HCT116 (cell line): ENCODE measurements around the gene RTN1. TPM values are rescaled to one million over a fixed set of nuclear protein-coding genes. Genes with fewer than 3 reads are reported as not detected.

ENCODE experiments used
- ATAC-seq: fragments of 200-7000 bp; cut with Tn5 transposase; 2 replicates; pipeline ENCODE4 v1.9.1; 2020; ENCODE audit warnings: mild to moderate bottlenecking, moderate library complexity
- BruUV-seq: library from RNA; stranded (reverse); fragments of 400-500 nt; replicated peaks from 2 replicates; lab custom pipeline; 2021; lab: Mats Ljungman, UMichigan
- CTCF ChIA-PET: fragments of 300-600 bp; sonication (Branson Sonifier 250); formaldehyde crosslinking; loops from one replicate; lab custom pipeline; 2021; ENCODE audit warnings: antibody characterized with exemption; lab: Charles Lee
- POLR2A ChIA-PET: fragments of 300-600, 350-600 bp; sonication (Branson Sonifier 250); formaldehyde crosslinking; loops from one replicate; lab custom pipeline; 2021; ENCODE audit warnings: antibody characterized with exemption; lab: Charles Lee
- RAD21 ChIA-PET, 2 experiments: fragments of 300-600 bp; sonication (Branson Sonifier 250); formaldehyde crosslinking; loops; one replicate each; lab custom pipeline; 2023; ENCODE audit warnings: low total read pairs in 2 of 2; ENCODE audit not compliant: uncharacterized antibody in 2 of 2, unreplicated experiment in 2 of 2, low non-redundant PET in 1 of 2; lab: Charles Lee
- DNase-seq: peaks from one replicate; pipeline ENCODE4 v3.0.0-alpha.2; 2010; ENCODE audit warnings: low read depth, low spot score
- H2AFZ ChIP-seq: fragments of 200-600 bp; shearing (Covaris generic), sonication (generic); 2 replicates; pipeline ENCODE4 v1.6.1; 2017; ENCODE audit warnings: low read depth, mixed run types, mixed read lengths, antibody characterized with exemption, low read length; ENCODE audit not compliant: poor library complexity, severe bottlenecking
- H3K27ac ChIP-seq: 2 replicates; pipeline ENCODE4 v1.5.1; 2012; ENCODE audit warnings: low read depth, low read length
- H3K27me3 ChIP-seq: fragments of 200-600 bp; sonication (generic); 2 replicates; pipeline ENCODE4 v1.6.1; 2016; ENCODE audit warnings: mixed run types, low read length, mixed read lengths; ENCODE audit not compliant: insufficient read depth
- H3K36me3 ChIP-seq, 2 experiments: fragments of 200-500 bp in 1 of 2; fragments of 200-600 bp in 1 of 2; sonication (Bioruptor generic) in 1 of 2; sonication (generic) in 1 of 2; 2 replicates each; pipeline versions ENCODE4 v1.5.1 to v1.6.1; 2014 to 2016; ENCODE audit warnings: low read length in 2 of 2, inconsistent platforms in 1 of 2, mixed read lengths in 1 of 2, mixed run types in 1 of 2; ENCODE audit not compliant: insufficient read depth in 2 of 2, control insufficient read depth in 1 of 2
- H3K4me1 ChIP-seq, 2 experiments: fragments of 200-600 bp in 1 of 2; sonication (generic) in 1 of 2; 2 replicates each; pipeline versions ENCODE4 v1.5.1 to v1.6.1; 2012 to 2017; ENCODE audit warnings: low read length in 2 of 2, inconsistent platforms in 1 of 2, mild to moderate bottlenecking in 1 of 2, mixed read lengths in 1 of 2, mixed run types in 1 of 2, moderate library complexity in 1 of 2; ENCODE audit not compliant: insufficient read depth in 2 of 2, control insufficient read depth in 1 of 2
- H3K4me2 ChIP-seq: fragments of 200-600 bp; sonication (generic); 2 replicates; pipeline ENCODE4 v1.6.1; 2017; ENCODE audit warnings: mixed run types, low read length, mixed read lengths
- H3K4me3 ChIP-seq, 2 experiments: fragments of 200-600 bp in 1 of 2; sonication (generic) in 1 of 2; replicated peaks in 1 of 2; 2 replicates each; pipeline ENCODE4 v1.5.1; 2011 to 2016; ENCODE audit warnings: low read length in 2 of 2, control low read depth in 1 of 2, low read depth in 1 of 2, mild to moderate bottlenecking in 1 of 2, mixed read lengths in 1 of 2, mixed run types in 1 of 2
- H3K79me2 ChIP-seq: fragments of 200-600 bp; sonication (generic); 2 replicates; pipeline ENCODE4 v1.6.1; 2017; ENCODE audit warnings: mild to moderate bottlenecking, mixed run types, low read length, moderate library complexity, mixed read lengths; ENCODE audit not compliant: insufficient read depth
- H3K9ac ChIP-seq: fragments of 200-600 bp; sonication (generic); 2 replicates; pipeline ENCODE4 v1.6.1; 2016; ENCODE audit warnings: low read length, mixed read lengths
- H3K9me2 ChIP-seq: fragments of 200-600 bp; sonication (generic), shearing (Covaris generic); 2 replicates; pipeline ENCODE4 v1.6.1; 2017; ENCODE audit warnings: mixed run types, mild to moderate bottlenecking, moderate library complexity; ENCODE audit not compliant: insufficient read depth
- H3K9me3 ChIP-seq, 2 experiments: fragments of 200-500 bp in 1 of 2; fragments of 200-600 bp in 1 of 2; sonication (Bioruptor generic) in 1 of 2; sonication (generic) in 1 of 2; 2 replicates each; pipeline ENCODE4 v1.6.1; 2014 to 2017; ENCODE audit warnings: low read length in 2 of 2, mixed read lengths in 2 of 2, inconsistent platforms in 1 of 2, low read depth in 1 of 2, mild to moderate bottlenecking in 1 of 2, mixed run types in 1 of 2, moderate library complexity in 1 of 2; ENCODE audit not compliant: control insufficient read depth in 1 of 2, insufficient read depth in 1 of 2
- H4K20me1 ChIP-seq: fragments of 200-600 bp; sonication (generic), shearing (Covaris generic); 2 replicates; pipeline ENCODE4 v1.6.1; 2017; ENCODE audit warnings: mixed run types, mild to moderate bottlenecking, moderate library complexity; ENCODE audit not compliant: insufficient read depth
- ELF1 ChIP-seq: IDR thresholded peaks from 2 replicates; pipeline ENCODE4 v1.6.1; 2012; ENCODE audit warnings: low read depth, borderline replicate concordance
- EZH2phosphoT487 ChIP-seq: fragments of 200-600 bp; IDR thresholded peaks from 2 replicates; pipeline ENCODE4 v1.6.1; 2018; ENCODE audit warnings: antibody characterized with exemption, borderline replicate concordance
- FOSL1 ChIP-seq: IDR thresholded peaks from 2 replicates; pipeline ENCODE4 v1.6.1; 2012; ENCODE audit warnings: low read depth
- POLR2AphosphoS5 ChIP-seq: IDR thresholded peaks from 2 replicates; pipeline ENCODE4 v1.6.1; 2011; ENCODE audit warnings: mild to moderate bottlenecking, low read depth, low read length, moderate library complexity
- RAD21 ChIP-seq: IDR thresholded peaks from 2 replicates; pipeline ENCODE4 v1.6.1; 2012; ENCODE audit warnings: low read depth, mild to moderate bottlenecking
- SRF ChIP-seq: IDR thresholded peaks from 2 replicates; pipeline ENCODE4 v1.6.1; 2012; ENCODE audit warnings: low read depth
- TCF7L2 ChIP-seq: IDR thresholded peaks from 2 replicates; pipeline ENCODE4 v1.7.0; 2011; ENCODE audit warnings: borderline replicate concordance, inconsistent platforms; ENCODE audit not compliant: insufficient read depth, insufficient read length; ENCODE audit errors: extremely low read depth
- ZNF274 ChIP-seq: fragments of 200-500 bp; sonication (Bioruptor generic); IDR thresholded peaks from 2 replicates; pipeline ENCODE4 v1.6.1; 2014; ENCODE audit warnings: mild to moderate bottlenecking, low read depth, low read length, inconsistent platforms
- intact Hi-C: fragments of 100-400 bp; cut with micrococcal nuclease; formaldehyde crosslinking; loops from 2 replicates; pipeline ENCODE4 v1.10.0; 2022
- total RNA-seq: library from RNA; stranded (reverse); gene quantifications from one replicate; pipeline ENCODE4 v1.2.1, GENCODE V29; 2021; ENCODE audit not compliant: unreplicated experiment
- TF ChIP-seq, protein P1 (sequence below): IDR thresholded peaks from 2 replicates; pipeline ENCODE4 v1.6.1; 2012; ENCODE audit warnings: low read depth
- TF ChIP-seq, protein P2 (sequence below): IDR thresholded peaks from 2 replicates; pipeline ENCODE4 v1.6.1; 2012
- TF ChIP-seq, protein P3 (sequence below): IDR thresholded peaks from 2 replicates; pipeline ENCODE4 v1.6.1; 2012
- TF ChIP-seq, protein P4 (sequence below), 3 experiments: fragments of 200-600 bp in 1 of 3; sonication (generic) in 1 of 3; IDR thresholded peaks in 2 of 3; conservative IDR thresholded peaks in 1 of 3; 2 replicates each; pipeline ENCODE4 v1.5.1; 2012 to 2017; ENCODE audit warnings: low read depth in 2 of 3, low read length in 2 of 3, antibody characterized with exemption in 1 of 3, borderline replicate concordance in 1 of 3, control low read depth in 1 of 3, mild to moderate bottlenecking in 1 of 3, mixed read lengths in 1 of 3, mixed run types in 1 of 3, moderate library complexity in 1 of 3; ENCODE audit not compliant: insufficient read depth in 1 of 3

Gene RTN1
- total RNA-seq, 1 experiment from 2014 or later, result 0.57 TPM

DNA sequence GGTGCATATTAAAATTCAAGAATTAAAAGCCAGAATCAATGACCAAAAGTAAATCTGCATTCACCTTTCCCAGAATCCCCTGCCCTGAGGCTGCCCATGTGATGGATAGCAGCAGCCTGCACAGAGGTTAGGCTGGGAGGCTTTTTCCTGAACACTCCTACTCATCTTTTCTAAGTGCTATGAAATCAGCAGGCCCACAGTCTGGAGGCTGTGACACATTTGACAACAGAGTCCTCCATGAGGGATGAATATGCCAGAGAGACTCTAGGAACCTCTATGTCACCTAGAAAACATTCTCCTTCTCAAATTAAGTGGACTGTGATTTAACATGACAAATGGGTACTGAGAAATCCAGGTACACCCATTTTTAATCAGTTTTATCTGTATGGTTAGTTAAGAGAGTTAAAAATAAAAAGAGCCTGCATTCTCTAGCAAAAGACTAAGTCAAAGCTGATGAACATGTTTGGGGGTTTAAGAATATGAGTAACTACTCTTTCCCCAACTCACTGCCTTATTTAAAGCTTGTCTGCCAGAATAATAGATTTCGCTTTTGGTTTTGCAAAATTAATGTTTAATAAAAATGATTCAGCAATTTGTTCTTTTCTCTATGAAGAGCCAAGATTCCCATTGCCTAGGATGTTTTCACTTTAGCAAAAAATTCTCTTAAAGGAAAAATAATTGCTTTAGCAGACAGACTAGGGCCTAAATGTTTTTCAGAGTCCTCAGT, 115.0 kb downstream of the RTN1 start (continued):
- TF ChIP-seq, protein P1, sequence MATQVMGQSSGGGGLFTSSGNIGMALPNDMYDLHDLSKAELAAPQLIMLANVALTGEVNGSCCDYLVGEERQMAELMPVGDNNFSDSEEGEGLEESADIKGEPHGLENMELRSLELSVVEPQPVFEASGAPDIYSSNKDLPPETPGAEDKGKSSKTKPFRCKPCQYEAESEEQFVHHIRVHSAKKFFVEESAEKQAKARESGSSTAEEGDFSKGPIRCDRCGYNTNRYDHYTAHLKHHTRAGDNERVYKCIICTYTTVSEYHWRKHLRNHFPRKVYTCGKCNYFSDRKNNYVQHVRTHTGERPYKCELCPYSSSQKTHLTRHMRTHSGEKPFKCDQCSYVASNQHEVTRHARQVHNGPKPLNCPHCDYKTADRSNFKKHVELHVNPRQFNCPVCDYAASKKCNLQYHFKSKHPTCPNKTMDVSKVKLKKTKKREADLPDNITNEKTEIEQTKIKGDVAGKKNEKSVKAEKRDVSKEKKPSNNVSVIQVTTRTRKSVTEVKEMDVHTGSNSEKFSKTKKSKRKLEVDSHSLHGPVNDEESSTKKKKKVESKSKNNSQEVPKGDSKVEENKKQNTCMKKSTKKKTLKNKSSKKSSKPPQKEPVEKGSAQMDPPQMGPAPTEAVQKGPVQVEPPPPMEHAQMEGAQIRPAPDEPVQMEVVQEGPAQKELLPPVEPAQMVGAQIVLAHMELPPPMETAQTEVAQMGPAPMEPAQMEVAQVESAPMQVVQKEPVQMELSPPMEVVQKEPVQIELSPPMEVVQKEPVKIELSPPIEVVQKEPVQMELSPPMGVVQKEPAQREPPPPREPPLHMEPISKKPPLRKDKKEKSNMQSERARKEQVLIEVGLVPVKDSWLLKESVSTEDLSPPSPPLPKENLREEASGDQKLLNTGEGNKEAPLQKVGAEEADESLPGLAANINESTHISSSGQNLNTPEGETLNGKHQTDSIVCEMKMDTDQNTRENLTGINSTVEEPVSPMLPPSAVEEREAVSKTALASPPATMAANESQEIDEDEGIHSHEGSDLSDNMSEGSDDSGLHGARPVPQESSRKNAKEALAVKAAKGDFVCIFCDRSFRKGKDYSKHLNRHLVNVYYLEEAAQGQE, result no peak
- TF ChIP-seq SRF, result no peak
- no peak for TF ChIP-seq TCF7L2

DNA sequence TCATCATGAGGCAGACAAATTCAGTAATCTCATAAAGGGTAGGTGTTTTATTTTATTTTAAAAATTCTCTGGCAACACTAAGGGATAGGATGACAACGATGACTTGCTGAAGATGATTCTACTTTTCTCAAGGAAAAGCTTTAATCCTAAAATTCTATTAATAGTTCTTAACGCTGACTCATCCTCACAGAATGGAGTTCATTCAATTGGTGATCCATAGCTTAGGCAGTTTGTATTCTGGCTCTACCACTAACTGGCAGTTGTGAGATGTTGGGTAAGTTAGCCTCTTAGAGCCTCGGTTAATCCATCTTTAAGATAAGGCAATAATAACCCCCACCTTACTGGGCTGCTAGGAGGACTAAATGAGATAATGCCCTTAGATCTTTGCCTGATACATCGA, 116.3 kb downstream of the RTN1 start:
- CTCF ChIA-PET, result no interaction called here

More for the DNA sequence above, 116.3 kb downstream of the RTN1 start:
- ATAC-seq, result no peak
- H3K4me2 ChIP-seq, result no peak overlapping the region
- no peaks in the 10 kb centered on the region for H4K20me1 ChIP-seq
- H3K36me3 ChIP-seq, result no peaks in the 10 kb centered on the region
- H3K9me2 ChIP-seq, result no peaks in the 10 kb centered on the region
- intact Hi-C loops, result no loop called here
- H3K9ac ChIP-seq, result no peak overlapping the region
- no peak overlapping the region for H2AFZ ChIP-seq
- RAD21 ChIA-PET, result no interaction called here
- no peaks in the 10 kb centered on the region for H3K27me3 ChIP-seq
- no peak overlapping the region for H3K27ac ChIP-seq
- no peaks in the 10 kb centered on the region for H3K79me2 ChIP-seq
- TF ChIP-seq, protein P2, sequence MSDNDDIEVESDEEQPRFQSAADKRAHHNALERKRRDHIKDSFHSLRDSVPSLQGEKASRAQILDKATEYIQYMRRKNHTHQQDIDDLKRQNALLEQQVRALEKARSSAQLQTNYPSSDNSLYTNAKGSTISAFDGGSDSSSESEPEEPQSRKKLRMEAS, result no peak
- no peak for TF ChIP-seq RAD21
- no peak for TF ChIP-seq FOSL1
- no peak for TF ChIP-seq POLR2AphosphoS5
- no peak for TF ChIP-seq EZH2phosphoT487
- TF ChIP-seq, protein P3, sequence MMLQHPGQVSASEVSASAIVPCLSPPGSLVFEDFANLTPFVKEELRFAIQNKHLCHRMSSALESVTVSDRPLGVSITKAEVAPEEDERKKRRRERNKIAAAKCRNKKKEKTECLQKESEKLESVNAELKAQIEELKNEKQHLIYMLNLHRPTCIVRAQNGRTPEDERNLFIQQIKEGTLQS, result no peak
- no peak for TF ChIP-seq ELF1
- no peak for TF ChIP-seq ZNF274
- TF ChIP-seq, protein P4, sequence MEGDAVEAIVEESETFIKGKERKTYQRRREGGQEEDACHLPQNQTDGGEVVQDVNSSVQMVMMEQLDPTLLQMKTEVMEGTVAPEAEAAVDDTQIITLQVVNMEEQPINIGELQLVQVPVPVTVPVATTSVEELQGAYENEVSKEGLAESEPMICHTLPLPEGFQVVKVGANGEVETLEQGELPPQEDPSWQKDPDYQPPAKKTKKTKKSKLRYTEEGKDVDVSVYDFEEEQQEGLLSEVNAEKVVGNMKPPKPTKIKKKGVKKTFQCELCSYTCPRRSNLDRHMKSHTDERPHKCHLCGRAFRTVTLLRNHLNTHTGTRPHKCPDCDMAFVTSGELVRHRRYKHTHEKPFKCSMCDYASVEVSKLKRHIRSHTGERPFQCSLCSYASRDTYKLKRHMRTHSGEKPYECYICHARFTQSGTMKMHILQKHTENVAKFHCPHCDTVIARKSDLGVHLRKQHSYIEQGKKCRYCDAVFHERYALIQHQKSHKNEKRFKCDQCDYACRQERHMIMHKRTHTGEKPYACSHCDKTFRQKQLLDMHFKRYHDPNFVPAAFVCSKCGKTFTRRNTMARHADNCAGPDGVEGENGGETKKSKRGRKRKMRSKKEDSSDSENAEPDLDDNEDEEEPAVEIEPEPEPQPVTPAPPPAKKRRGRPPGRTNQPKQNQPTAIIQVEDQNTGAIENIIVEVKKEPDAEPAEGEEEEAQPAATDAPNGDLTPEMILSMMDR (IDR thresholded peaks at IDR 0.05 in 2 of 3, conservative IDR thresholded peaks at IDR 0.05 in 1 of 3; ENCODE audit: borderline replicate concordance in 1 of 3, insufficient read depth in 1 of 3, low read depth in 2 of 3, low read length in 2 of 3), result no peak
- TF ChIP-seq, all 23 proteins: peak for 0
- no TSS peak for BruUV-seq
- POLR2A ChIA-PET, result no interaction called here
- Histone ChIP-seq H3K4me3 (no peak overlapping the region), H3K9me3 (no peaks in the 10 kb centered on the region), H3K4me1 (no peaks in the 10 kb centered on the region)
- DNase-seq, result no peak
